NCI-H1694 (cell line): ENCODE results near the gene ADAMTS9.
"Not testable (repeated sequence)": the region's sequence is repeated elsewhere in the genome, so short reads cannot be mapped to it uniquely, and the experiment has no call there.

Experiments used
- DNase-seq: peaks from one replicate; lab custom pipeline; 2025; lab: John Stamatoyannopoulos, UW

ADAMTS9 gene

GRCh38 chr3:64575211-64575844 is 112.5 kb downstream of the ADAMTS9 start:
- no peak for DNase-seq

- no peak for DNase-seq
Observed at GRCh38 chr3:64574194-64574593, 113.6 kb downstream of the ADAMTS9 start.

GRCh38 chr3:64571982-64572381 is 115.8 kb downstream of the ADAMTS9 start:
- DNase-seq: no peak

GRCh38 chr3:64568895-64569517 is 118.8 kb downstream of the ADAMTS9 start:
- no peak for DNase-seq

- DNase-seq: no peak
Observed at GRCh38 chr3:64566859-64567258, 120.9 kb downstream of the ADAMTS9 start.

GRCh38 chr3:64563751-64564150 is 124.0 kb downstream of the ADAMTS9 start:
- no peak for DNase-seq

- DNase-seq: no peak
Observed at GRCh38 chr3:64561868-64562267, 125.9 kb downstream of the ADAMTS9 start.

GRCh38 chr3:64561325-64561843 is 126.4 kb downstream of the ADAMTS9 start:
- DNase-seq: no peak

GRCh38 chr3:64560791-64561190 is 127.0 kb downstream of the ADAMTS9 start:
- DNase-seq: no peak

GRCh38 chr3:64559588-64559987 is 128.2 kb downstream of the ADAMTS9 start:
- no peak for DNase-seq

GRCh38 chr3:64556046-64556445 is 131.8 kb downstream of the ADAMTS9 start:
- no peak for DNase-seq

- DNase-seq: no peak
Observed at GRCh38 chr3:64555351-64555750, 132.4 kb downstream of the ADAMTS9 start.

- no peak for DNase-seq
Observed at GRCh38 chr3:64554096-64554920, 133.5 kb downstream of the ADAMTS9 start.

- DNase-seq: no peak
Observed at GRCh38 chr3:64552966-64553365, 134.8 kb downstream of the ADAMTS9 start.

GRCh38 chr3:64552160-64552559 is 135.6 kb downstream of the ADAMTS9 start:
- DNase-seq: no peak

- no peak for DNase-seq
Observed at GRCh38 chr3:64551697-64552096, 136.1 kb downstream of the ADAMTS9 start.

GRCh38 chr3:64550745-64551144 is 137.1 kb downstream of the ADAMTS9 start:
- no peak for DNase-seq

- DNase-seq: no peak
Observed at GRCh38 chr3:64549869-64550268, 137.9 kb downstream of the ADAMTS9 start.

- DNase-seq: no peak
Observed at GRCh38 chr3:64548200-64548889, 139.5 kb downstream of the ADAMTS9 start.

- DNase-seq: no peak
Observed at GRCh38 chr3:64546856-64547255, 140.9 kb downstream of the ADAMTS9 start.

GRCh38 chr3:64545239-64545638 is 142.6 kb downstream of the ADAMTS9 start:
- DNase-seq: not testable (repeated sequence)

GRCh38 chr3:64541803-64542202 is 146.0 kb downstream of the ADAMTS9 start:
- DNase-seq: no peak
